Panc1 (cell line): ENCODE data around the gene COL5A2. TPM values are rescaled to one million over a fixed set of nuclear protein-coding genes. Genes with fewer than 3 reads are reported as not detected.
A peak's percentile ranks its signal among the peaks of the same experiment; 100 is the strongest.

ENCODE experiments used
- ATAC-seq: fragments of 200-7000 bp; cut with Tn5 transposase; 2 replicates; pipeline ENCODE4 v1.9.1; 2020; ENCODE audit warnings: mild to moderate bottlenecking, moderate library complexity
- BruUV-seq: library from RNA; stranded (reverse); fragments of 400-500 nt; replicated peaks from 2 replicates; lab custom pipeline; 2021; lab: Mats Ljungman, UMichigan
- CTCF ChIA-PET: fragments of 300-600 bp; sonication (Branson Sonifier 250); formaldehyde crosslinking; loops from one replicate; lab custom pipeline; 2022; ENCODE audit warnings: antibody characterized with exemption; lab: Charles Lee
- POLR2A ChIA-PET: fragments of 300-600 bp; sonication (Branson Sonifier 250); formaldehyde crosslinking; loops from one replicate; lab custom pipeline; 2022; ENCODE audit warnings: antibody characterized with exemption; lab: Charles Lee
- DNase-seq: peaks from one replicate; pipeline ENCODE4 v3.0.0-alpha.2; 2010; ENCODE audit warnings: low read depth, low spot score
- H3K27ac ChIP-seq: 2 replicates; pipeline ENCODE4 v1.5.1; 2011; ENCODE audit warnings: mild to moderate bottlenecking, low read length, inconsistent platforms
- H3K27me3 ChIP-seq: fragments of 200-500 bp; sonication (Bioruptor generic); 2 replicates; pipeline ENCODE4 v1.6.0; 2014; ENCODE audit warnings: low read length, inconsistent platforms; ENCODE audit not compliant: control insufficient read depth, insufficient read depth
- H3K36me3 ChIP-seq: fragments of 200-500 bp; sonication (Bioruptor generic); 2 replicates; pipeline ENCODE4 v1.5.1; 2014; ENCODE audit warnings: inconsistent platforms, mild to moderate bottlenecking, low read length, moderate library complexity; ENCODE audit not compliant: control insufficient read depth, insufficient read depth
- H3K4me1 ChIP-seq: 2 replicates; pipeline ENCODE4 v1.5.1; 2011; ENCODE audit warnings: inconsistent platforms, mild to moderate bottlenecking, low read length, moderate library complexity; ENCODE audit not compliant: control insufficient read depth, insufficient read depth
- H3K4me3 ChIP-seq, 2 experiments: 2 replicates each; pipeline ENCODE4 v1.5.1; 2011 to 2012; ENCODE audit warnings: low read depth in 2 of 2, low read length in 2 of 2, mild to moderate bottlenecking in 2 of 2, inconsistent platforms in 1 of 2, moderate library complexity in 1 of 2
- H3K9me3 ChIP-seq: fragments of 200-500 bp; sonication (Bioruptor generic); 2 replicates; pipeline ENCODE4 v1.5.1; 2014; ENCODE audit warnings: low read depth, mild to moderate bottlenecking, inconsistent platforms, low read length, moderate library complexity; ENCODE audit not compliant: control insufficient read depth, insufficient read depth
- POLR2AphosphoS5 ChIP-seq: IDR thresholded peaks from 2 replicates; pipeline ENCODE4 v1.6.1; 2012; ENCODE audit warnings: mild to moderate bottlenecking, low read depth, low read length, moderate library complexity
- SIN3A ChIP-seq: IDR thresholded peaks from 2 replicates; pipeline ENCODE4 v1.6.1; 2012; ENCODE audit warnings: low read depth, mild to moderate bottlenecking, low read length, moderate library complexity, borderline replicate concordance; ENCODE audit not compliant: insufficient read depth
- TCF7L2 ChIP-seq: IDR thresholded peaks from 2 replicates; pipeline ENCODE4 v1.6.1; 2011; ENCODE audit warnings: mild to moderate bottlenecking, low read depth, low read length, inconsistent platforms
- in situ Hi-C: cut with HindIII; loops from 2 replicates; pipeline ENCODE4 v1.10.0; 2016; ENCODE audit warnings: low sequenced_read_pairs, low pct_unique_long_range_greater_than_20kb
- intact Hi-C: fragments of 100-400 bp; cut with micrococcal nuclease; formaldehyde crosslinking; loops from one replicate; pipeline ENCODE4 v1.10.0; 2022; ENCODE audit not compliant: unreplicated experiment
- total RNA-seq: library from RNA; stranded (reverse); gene quantifications from one replicate; pipeline ENCODE4 v1.2.1, GENCODE V29; 2021; ENCODE audit not compliant: unreplicated experiment
- TF ChIP-seq, protein P1 (sequence below): fragments of 450-650 bp; IDR thresholded peaks from 2 replicates; pipeline ENCODE4 v1.5.1; 2017; ENCODE audit warnings: mild to moderate bottlenecking
- TF ChIP-seq, protein P2 (sequence below), 2 experiments: IDR thresholded peaks; 2 replicates each; pipeline ENCODE4 v1.6.1; 2011 to 2012; ENCODE audit warnings: low read depth in 2 of 2, control low read depth in 1 of 2, low read length in 1 of 2, mild to moderate bottlenecking in 1 of 2, moderate library complexity in 1 of 2; ENCODE audit not compliant: insufficient read depth in 1 of 2

Gene COL5A2
- total RNA-seq, 1 experiment from 2014 or later, result 144 TPM

DNA sequence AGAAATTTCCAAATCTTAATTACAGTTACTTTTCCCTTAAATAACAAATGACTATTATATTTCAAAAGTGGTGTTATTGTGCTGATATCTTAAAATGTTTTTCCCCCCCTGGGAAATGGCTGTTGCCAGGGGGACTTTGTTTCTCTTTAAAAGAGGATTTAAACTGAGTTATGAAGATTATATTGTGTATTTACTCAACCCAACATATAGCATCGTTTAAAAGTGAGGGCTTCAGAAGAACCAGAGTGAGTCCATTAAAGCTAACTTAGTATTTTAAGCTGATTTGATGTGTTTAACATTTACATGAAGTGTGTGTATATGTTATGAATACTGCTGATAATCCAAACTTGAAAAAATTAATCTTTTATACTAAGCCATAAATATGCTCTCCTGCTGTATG is 81.6 kb downstream of the COL5A2 start:
- ATAC-seq (no peak), DNase-seq (no peak)
- BruUV-seq, result no TSS peak
- no peak overlapping the region for H3K4me3 ChIP-seq
- TF ChIP-seq TCF7L2 (no peak), SIN3A (no peak), POLR2AphosphoS5 (no peak)
- TF ChIP-seq, protein P1, sequence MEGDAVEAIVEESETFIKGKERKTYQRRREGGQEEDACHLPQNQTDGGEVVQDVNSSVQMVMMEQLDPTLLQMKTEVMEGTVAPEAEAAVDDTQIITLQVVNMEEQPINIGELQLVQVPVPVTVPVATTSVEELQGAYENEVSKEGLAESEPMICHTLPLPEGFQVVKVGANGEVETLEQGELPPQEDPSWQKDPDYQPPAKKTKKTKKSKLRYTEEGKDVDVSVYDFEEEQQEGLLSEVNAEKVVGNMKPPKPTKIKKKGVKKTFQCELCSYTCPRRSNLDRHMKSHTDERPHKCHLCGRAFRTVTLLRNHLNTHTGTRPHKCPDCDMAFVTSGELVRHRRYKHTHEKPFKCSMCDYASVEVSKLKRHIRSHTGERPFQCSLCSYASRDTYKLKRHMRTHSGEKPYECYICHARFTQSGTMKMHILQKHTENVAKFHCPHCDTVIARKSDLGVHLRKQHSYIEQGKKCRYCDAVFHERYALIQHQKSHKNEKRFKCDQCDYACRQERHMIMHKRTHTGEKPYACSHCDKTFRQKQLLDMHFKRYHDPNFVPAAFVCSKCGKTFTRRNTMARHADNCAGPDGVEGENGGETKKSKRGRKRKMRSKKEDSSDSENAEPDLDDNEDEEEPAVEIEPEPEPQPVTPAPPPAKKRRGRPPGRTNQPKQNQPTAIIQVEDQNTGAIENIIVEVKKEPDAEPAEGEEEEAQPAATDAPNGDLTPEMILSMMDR, result no peak
- TF ChIP-seq, protein P2, sequence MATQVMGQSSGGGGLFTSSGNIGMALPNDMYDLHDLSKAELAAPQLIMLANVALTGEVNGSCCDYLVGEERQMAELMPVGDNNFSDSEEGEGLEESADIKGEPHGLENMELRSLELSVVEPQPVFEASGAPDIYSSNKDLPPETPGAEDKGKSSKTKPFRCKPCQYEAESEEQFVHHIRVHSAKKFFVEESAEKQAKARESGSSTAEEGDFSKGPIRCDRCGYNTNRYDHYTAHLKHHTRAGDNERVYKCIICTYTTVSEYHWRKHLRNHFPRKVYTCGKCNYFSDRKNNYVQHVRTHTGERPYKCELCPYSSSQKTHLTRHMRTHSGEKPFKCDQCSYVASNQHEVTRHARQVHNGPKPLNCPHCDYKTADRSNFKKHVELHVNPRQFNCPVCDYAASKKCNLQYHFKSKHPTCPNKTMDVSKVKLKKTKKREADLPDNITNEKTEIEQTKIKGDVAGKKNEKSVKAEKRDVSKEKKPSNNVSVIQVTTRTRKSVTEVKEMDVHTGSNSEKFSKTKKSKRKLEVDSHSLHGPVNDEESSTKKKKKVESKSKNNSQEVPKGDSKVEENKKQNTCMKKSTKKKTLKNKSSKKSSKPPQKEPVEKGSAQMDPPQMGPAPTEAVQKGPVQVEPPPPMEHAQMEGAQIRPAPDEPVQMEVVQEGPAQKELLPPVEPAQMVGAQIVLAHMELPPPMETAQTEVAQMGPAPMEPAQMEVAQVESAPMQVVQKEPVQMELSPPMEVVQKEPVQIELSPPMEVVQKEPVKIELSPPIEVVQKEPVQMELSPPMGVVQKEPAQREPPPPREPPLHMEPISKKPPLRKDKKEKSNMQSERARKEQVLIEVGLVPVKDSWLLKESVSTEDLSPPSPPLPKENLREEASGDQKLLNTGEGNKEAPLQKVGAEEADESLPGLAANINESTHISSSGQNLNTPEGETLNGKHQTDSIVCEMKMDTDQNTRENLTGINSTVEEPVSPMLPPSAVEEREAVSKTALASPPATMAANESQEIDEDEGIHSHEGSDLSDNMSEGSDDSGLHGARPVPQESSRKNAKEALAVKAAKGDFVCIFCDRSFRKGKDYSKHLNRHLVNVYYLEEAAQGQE (IDR thresholded peaks at IDR 0.05; ENCODE audit: insufficient read depth in 1 of 2, low read depth in 2 of 2, low read length in 1 of 2), result no peak
- H3K9me3 ChIP-seq, result no peaks in the 10 kb centered on the region
- H3K4me1 ChIP-seq, result peaks cover 16% of the 10 kb centered on the region; the same call in 1 of the 2 replicates
- no peaks in the 10 kb centered on the region for H3K27me3 ChIP-seq
- H3K27ac ChIP-seq, result peak overlapping the region; percentile 66; the same call in 1 of the 2 replicates
- intact Hi-C loops, result no loop called here
- ChIA-PET POLR2A (no interaction called here), CTCF (no interaction called here)
- in situ Hi-C loops, result no loop called here
- peaks cover 6% of the 10 kb centered on the region; the same call in 1 of the 2 replicates for H3K36me3 ChIP-seq

DNA sequence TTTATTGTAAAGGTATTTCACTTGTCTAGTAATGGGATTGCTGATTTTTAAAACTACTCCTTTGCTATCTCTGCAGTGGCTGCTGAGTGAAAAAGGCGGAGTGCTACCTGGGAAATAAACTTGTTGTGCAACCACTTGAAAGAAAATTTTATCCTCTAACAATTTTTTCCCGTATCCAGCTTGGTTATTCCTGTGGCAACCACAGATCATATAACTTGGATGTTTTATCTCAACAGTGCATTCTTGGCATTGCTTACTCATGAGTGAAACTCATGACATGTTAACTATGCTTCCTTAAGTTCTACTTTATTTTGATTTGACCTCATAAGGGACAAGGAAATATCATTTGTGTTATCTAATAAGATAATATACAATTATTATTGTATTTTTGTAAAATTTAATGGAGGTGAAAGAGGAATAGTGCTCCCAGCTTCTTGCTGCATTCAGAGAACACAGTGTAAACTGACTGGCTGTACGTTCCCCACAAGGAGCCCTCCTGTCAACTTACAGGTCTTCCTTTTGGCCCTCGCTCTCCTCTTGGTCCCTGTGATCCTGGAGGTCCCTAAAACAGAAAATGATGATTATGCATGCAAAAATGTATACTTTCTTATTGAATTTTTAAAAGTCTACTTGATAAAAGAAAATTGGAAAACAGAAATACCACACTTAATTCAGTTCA is 82.7 kb downstream of the COL5A2 start:
- CTCF ChIA-PET, result no interaction called here
- BruUV-seq, result no TSS peak
- Histone ChIP-seq H3K4me1 (peaks cover 19% of the 10 kb centered on the region; the same call in 1 of the 2 replicates), H3K9me3 (no peaks in the 10 kb centered on the region), H3K27ac (peak overlapping the region; percentile 66), H3K4me3 (no peak overlapping the region), H3K36me3 (peaks cover 9% of the 10 kb centered on the region; the same call in 1 of the 2 replicates), H3K27me3 (no peaks in the 10 kb centered on the region)
- peak; percentile 22 for DNase-seq
- peak; percentile 87 for ATAC-seq
- intact Hi-C loops (no loop called here), in situ Hi-C loops (no loop called here)
- TF ChIP-seq, protein P2 (IDR thresholded peaks at IDR 0.05; ENCODE audit: insufficient read depth in 1 of 2, low read depth in 2 of 2, low read length in 1 of 2), result no peak
- TF ChIP-seq TCF7L2 (peak; percentile 42; the same call in 1 of the 2 replicates), SIN3A (no peak), POLR2AphosphoS5 (no peak)
- TF ChIP-seq, protein P1, result no peak
- POLR2A ChIA-PET, result interaction anchor here (0.6 kb wide), 1 partner anchor 618 kb away, joined by 12 read pairs; no protein-coding TSS in a partner anchor
